Ishikawa (cell line): Measurements from ENCODE around the gene ERN1.

Experiments used
- CEBPB ChIP-seq: IDR thresholded peaks from 2 replicates; pipeline ENCODE4 v1.6.1; 2012
- CREB1 ChIP-seq: IDR thresholded peaks from 2 replicates; pipeline ENCODE4 v1.6.1; 2012; ENCODE audit warnings: low read depth
- EGR1 ChIP-seq: IDR thresholded peaks from 2 replicates; pipeline ENCODE4 v1.6.1; 2012
- EP300 ChIP-seq: IDR thresholded peaks from 2 replicates; pipeline ENCODE4 v1.6.1; 2012; ENCODE audit warnings: borderline replicate concordance
- FOXM1 ChIP-seq: IDR thresholded peaks from 2 replicates; pipeline ENCODE4 v1.6.1; 2012; ENCODE audit warnings: low read depth, borderline replicate concordance
- NFIC ChIP-seq: IDR thresholded peaks from 2 replicates; pipeline ENCODE4 v1.6.1; 2012
- RAD21 ChIP-seq: IDR thresholded peaks from 2 replicates; pipeline ENCODE4 v1.6.1; 2012; ENCODE audit warnings: low read depth
- TAF1 ChIP-seq: IDR thresholded peaks from 2 replicates; pipeline ENCODE4 v1.6.1; 2012; ENCODE audit warnings: low read depth, mild to moderate bottlenecking
- TCF12 ChIP-seq: IDR thresholded peaks from 2 replicates; pipeline ENCODE4 v1.6.1; 2012; ENCODE audit warnings: low read depth
- TEAD4 ChIP-seq: IDR thresholded peaks from 2 replicates; pipeline ENCODE4 v1.6.1; 2012
- YY1 ChIP-seq: IDR thresholded peaks from 2 replicates; pipeline ENCODE4 v1.6.1; 2012; ENCODE audit warnings: low read depth
- ZBTB7A ChIP-seq: IDR thresholded peaks from 2 replicates; pipeline ENCODE4 v1.6.1; 2012; ENCODE audit warnings: low read depth
- TF ChIP-seq, protein P1 (sequence below): IDR thresholded peaks from 2 replicates; pipeline ENCODE4 v1.6.1; 2012
- TF ChIP-seq, protein P2 (sequence below): IDR thresholded peaks from 2 replicates; pipeline ENCODE4 v1.6.1; 2012; ENCODE audit warnings: low read depth, mild to moderate bottlenecking
- TF ChIP-seq, protein P3 (sequence below): IDR thresholded peaks from 2 replicates; pipeline ENCODE4 v1.6.1; 2012

Gene ERN1

DNA sequence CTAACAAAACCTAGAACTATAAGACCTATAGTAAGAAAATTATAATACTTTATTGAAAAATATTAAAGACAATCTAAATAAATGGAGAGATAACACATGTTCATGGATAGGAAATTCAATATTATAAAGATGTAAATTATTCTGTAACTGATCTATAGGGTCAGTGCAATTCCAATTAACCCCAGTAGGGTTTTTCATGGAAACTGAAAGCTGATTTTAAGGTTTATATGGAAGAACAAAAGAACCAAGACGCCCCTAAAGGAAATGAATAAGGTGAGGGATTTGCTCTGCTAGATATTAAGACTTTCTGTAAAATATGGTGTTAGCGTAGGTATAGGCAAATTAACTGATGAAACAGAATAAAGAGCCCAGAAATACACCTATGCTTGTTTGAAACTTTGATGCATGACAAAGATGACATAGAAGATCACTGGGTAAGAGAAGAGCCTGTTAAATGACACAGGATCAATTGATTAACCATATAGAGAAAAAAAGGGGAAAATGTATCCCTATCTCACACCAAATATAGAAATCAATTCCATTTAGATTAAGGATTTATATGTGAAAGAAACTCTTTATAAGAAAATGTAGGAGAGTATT lies 112.5 kb downstream of the ERN1 start:
- TF ChIP-seq, protein P1, sequence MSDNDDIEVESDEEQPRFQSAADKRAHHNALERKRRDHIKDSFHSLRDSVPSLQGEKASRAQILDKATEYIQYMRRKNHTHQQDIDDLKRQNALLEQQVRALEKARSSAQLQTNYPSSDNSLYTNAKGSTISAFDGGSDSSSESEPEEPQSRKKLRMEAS, result no peak
- TF ChIP-seq, protein P2, sequence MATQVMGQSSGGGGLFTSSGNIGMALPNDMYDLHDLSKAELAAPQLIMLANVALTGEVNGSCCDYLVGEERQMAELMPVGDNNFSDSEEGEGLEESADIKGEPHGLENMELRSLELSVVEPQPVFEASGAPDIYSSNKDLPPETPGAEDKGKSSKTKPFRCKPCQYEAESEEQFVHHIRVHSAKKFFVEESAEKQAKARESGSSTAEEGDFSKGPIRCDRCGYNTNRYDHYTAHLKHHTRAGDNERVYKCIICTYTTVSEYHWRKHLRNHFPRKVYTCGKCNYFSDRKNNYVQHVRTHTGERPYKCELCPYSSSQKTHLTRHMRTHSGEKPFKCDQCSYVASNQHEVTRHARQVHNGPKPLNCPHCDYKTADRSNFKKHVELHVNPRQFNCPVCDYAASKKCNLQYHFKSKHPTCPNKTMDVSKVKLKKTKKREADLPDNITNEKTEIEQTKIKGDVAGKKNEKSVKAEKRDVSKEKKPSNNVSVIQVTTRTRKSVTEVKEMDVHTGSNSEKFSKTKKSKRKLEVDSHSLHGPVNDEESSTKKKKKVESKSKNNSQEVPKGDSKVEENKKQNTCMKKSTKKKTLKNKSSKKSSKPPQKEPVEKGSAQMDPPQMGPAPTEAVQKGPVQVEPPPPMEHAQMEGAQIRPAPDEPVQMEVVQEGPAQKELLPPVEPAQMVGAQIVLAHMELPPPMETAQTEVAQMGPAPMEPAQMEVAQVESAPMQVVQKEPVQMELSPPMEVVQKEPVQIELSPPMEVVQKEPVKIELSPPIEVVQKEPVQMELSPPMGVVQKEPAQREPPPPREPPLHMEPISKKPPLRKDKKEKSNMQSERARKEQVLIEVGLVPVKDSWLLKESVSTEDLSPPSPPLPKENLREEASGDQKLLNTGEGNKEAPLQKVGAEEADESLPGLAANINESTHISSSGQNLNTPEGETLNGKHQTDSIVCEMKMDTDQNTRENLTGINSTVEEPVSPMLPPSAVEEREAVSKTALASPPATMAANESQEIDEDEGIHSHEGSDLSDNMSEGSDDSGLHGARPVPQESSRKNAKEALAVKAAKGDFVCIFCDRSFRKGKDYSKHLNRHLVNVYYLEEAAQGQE, result no peak
- no peak for TF ChIP-seq CEBPB
- no peak for TF ChIP-seq ZBTB7A
- no peak for TF ChIP-seq CREB1
- TF ChIP-seq YY1, result no peak
- no peak for TF ChIP-seq FOXM1
- TF ChIP-seq RAD21, result no peak
- TF ChIP-seq TEAD4, result no peak
- TF ChIP-seq TCF12, result no peak
- no peak for TF ChIP-seq EP300
- TF ChIP-seq EGR1, result no peak
- TF ChIP-seq, protein P3, sequence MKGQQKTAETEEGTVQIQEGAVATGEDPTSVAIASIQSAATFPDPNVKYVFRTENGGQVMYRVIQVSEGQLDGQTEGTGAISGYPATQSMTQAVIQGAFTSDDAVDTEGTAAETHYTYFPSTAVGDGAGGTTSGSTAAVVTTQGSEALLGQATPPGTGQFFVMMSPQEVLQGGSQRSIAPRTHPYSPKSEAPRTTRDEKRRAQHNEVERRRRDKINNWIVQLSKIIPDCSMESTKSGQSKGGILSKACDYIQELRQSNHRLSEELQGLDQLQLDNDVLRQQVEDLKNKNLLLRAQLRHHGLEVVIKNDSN, result no peak
- TF ChIP-seq TAF1, result no peak

DNA sequence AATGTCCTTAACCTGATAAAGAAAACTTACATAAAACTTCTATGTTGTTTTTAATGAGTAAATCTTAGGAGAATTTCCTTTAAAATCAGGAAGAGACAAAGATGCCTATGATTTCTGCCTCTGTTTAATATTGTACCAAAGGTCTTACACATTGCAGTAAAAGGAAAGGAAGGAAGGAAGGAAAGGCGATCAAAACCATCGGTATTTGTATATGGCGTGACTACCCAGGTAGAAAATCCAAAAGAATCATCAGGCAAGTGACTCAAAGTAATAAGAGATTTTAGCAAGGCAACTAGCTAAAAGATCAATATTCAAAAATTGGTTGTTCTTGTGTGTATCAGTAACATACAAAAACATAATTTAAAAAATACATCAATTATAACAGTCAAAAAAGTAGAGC lies 113.0 kb downstream of the ERN1 start:
- TF ChIP-seq CREB1 (no peak), FOXM1 (no peak), RAD21 (no peak), TCF12 (no peak), EGR1 (no peak), ZBTB7A (no peak), NFIC (no peak)
- TF ChIP-seq, protein P2, result no peak

DNA sequence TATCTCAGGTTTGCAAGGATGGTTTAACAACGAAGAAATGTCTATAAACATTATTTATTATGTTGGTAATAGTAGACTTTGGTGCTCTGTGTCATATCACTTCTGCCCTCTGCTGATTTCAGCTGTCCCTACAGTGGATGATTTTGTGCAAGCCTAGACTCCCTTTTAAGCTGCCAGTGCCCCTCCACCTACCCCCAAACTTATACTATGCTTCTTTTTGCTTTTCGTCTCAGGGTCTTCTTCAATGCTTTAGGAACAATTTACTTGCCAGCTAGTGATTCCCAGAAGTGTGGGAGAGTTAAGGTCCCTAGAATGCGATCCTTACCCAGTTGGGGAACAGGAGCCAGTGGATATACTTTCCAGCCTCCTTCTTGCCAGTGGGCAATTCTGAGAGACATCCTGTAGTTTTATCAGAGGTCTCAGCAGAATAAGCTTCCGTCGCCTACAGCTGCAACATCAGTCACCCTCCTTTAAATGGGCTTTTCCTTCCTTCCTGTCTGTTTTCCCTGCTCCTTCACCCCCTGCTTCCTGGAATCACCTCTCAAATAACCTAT lies 113.6 kb downstream of the ERN1 start:
- TF ChIP-seq, protein P1, result no peak
- peak; percentile 35 for TF ChIP-seq RAD21

DNA sequence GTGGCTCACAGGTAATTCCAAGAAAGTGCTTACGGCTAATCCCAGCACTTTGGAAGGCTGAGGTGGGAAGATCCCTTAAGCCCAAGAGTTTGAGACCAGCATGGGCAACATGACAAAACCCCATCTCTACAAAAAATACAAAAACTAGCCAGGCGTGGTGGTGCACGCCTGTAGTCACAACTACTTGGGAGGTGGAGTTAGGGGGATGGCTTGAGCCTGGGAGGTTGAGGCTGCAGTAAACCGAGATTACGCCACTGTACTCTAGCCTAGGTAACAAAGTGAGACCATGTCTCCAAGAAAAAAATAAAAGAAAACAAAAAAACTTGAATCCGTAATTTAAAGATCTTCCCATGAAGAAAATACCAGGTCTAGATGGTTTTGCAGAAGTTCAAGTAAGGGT lies 114.5 kb downstream of the ERN1 start:
- TF ChIP-seq YY1 (no peak), EP300 (no peak), FOXM1 (no peak), NFIC (no peak), EGR1 (no peak), TAF1 (no peak)
- TF ChIP-seq, protein P1, result no peak

DNA sequence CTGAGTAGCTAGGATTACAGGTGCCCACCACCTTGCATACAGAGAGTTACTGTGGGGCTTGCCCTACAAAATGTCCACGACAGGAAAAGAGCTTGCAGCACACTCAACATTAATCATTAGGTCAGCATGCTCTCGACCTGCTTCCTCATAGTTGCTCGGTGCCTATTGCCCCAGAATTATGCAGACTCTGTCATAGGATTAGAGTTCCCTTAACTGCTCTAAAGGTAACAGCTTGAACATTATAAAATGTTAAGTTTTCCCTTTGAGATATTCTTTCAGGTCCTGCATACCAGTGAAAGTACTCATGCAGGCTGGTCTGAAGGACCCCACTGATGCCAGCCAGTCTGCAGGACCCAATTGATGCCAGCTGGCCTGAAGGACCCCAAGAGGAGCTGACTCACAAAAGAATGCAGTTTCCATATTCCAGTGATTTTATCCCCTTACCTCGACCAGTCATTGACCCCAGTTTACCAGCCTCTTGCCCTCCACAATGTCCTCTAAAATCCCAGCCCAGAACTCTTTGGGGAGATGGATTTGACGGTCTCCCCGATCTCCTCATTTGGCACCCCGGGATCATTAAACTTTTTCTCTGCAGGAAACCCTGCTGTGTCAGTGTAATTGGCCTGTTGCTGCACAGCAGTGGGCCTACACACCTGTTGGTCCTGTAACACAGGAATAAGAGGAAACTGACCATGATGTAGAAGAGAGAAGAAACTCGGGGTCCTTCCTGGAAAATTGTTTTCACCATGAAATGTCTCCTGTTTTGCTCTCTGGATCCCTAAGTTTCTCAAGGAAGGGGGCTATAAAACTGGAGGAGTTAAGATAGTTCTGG lies 120.2 kb downstream of the ERN1 start:
- TF ChIP-seq TAF1 (no peak), EGR1 (no peak), TEAD4 (no peak), CEBPB (no peak), ZBTB7A (no peak), RAD21 (no peak), CREB1 (no peak), FOXM1 (no peak), TCF12 (no peak), NFIC (no peak), EP300 (no peak), YY1 (no peak)
- TF ChIP-seq, protein P3, result no peak
- TF ChIP-seq, protein P1, result no peak
- TF ChIP-seq, protein P2, result no peak
